Measurements from ENCODE around the gene UQCC2. TPM values are rescaled to one million over a fixed set of nuclear protein-coding genes. Genes with fewer than 3 reads are reported as not detected.

Gene UQCC2
- total RNA-seq, 1 donor from 2014 or later, result 39.6 TPM

- intact Hi-C loops (cut with DNase I), result no loop called here
- DNase-seq (no peak), ATAC-seq (peak; percentile 12 to 69)
- Histone ChIP-seq H3K27ac (no peak overlapping the region), H3K9me3 (no peaks in the 10 kb centered on the region), H3K4me3 (no peak overlapping the region), H3K36me3 (peaks cover 99% of the 10 kb centered on the region), H3K27me3 (ENCODE audit: low read depth) (no peaks in the 10 kb centered on the region), H3K4me1 (peaks cover 5% of the 10 kb centered on the region)
- TF ChIP-seq, protein P1, sequence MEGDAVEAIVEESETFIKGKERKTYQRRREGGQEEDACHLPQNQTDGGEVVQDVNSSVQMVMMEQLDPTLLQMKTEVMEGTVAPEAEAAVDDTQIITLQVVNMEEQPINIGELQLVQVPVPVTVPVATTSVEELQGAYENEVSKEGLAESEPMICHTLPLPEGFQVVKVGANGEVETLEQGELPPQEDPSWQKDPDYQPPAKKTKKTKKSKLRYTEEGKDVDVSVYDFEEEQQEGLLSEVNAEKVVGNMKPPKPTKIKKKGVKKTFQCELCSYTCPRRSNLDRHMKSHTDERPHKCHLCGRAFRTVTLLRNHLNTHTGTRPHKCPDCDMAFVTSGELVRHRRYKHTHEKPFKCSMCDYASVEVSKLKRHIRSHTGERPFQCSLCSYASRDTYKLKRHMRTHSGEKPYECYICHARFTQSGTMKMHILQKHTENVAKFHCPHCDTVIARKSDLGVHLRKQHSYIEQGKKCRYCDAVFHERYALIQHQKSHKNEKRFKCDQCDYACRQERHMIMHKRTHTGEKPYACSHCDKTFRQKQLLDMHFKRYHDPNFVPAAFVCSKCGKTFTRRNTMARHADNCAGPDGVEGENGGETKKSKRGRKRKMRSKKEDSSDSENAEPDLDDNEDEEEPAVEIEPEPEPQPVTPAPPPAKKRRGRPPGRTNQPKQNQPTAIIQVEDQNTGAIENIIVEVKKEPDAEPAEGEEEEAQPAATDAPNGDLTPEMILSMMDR (IDR thresholded peaks at IDR 0.05), result peak; percentile 44
These were observed 38.7 kb downstream of the UQCC2 start for GRCh38 chr6:33672808-33673207.

GRCh38 chr6:33671744-33672072, 39.8 kb downstream of the UQCC2 start:
- ATAC-seq (no peak), DNase-seq (no peak)
- intact Hi-C loops (cut with DNase I), result no loop called here
- Histone ChIP-seq H3K27ac (no peak overlapping the region), H3K4me1 (peaks cover 5% of the 10 kb centered on the region), H3K9me3 (no peaks in the 10 kb centered on the region), H3K27me3 (ENCODE audit: low read depth) (no peaks in the 10 kb centered on the region), H3K4me3 (no peak overlapping the region), H3K36me3 (peaks cover 99% of the 10 kb centered on the region)
- TF ChIP-seq, protein P1 (IDR thresholded peaks at IDR 0.05), result no peak

DNA sequence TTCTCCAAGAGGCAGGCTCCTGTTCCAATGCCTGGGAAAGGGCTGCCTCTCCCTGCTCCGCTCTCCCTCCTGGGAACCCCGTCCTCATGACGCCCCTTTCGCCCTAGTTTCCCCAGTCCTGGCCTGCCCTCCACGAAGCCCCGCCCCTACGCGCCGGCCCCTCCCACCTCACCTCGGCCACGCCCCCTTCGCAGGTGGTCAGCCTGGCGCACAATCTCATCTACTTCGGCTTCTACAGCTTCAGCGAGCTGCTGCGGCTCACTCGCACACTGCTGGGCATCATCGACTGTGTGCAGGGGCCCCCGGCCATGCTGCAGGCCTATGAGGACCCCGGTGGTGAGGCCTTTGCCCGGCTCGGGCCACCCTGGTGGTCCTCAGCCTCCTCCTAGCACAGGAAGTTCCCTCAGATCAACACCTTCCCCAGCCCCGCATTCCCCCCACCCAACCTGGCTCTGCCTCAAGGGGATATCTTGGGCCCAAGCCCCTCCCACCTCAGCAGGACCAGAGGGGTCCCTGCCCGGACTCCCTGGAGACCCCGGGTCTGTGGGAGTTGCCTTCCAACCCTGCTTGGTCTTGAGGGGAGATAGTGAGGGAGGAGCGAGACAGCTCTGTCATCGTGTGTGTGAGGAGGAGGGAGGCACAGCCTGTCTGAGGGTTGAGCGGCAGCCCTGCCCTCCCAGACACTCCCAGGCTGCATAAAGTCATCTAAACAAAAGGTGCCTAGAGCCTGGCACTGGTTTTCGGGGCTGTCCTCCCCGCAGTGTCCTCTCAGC, 40.3 kb downstream of the UQCC2 start:
- TF ChIP-seq, protein P1 (IDR thresholded peaks at IDR 0.05), result no peak
- ATAC-seq (peak in 1 of 2 donors; percentile 6), DNase-seq (no peak)
- peaks cover 5% of the 10 kb centered on the region for H3K4me1 ChIP-seq
- no peak overlapping the region for H3K27ac ChIP-seq
- H3K9me3 ChIP-seq, result no peaks in the 10 kb centered on the region
- intact Hi-C loops (cut with DNase I), result no loop called here
- no peak overlapping the region for H3K4me3 ChIP-seq
- no peaks in the 10 kb centered on the region for H3K27me3 ChIP-seq (ENCODE audit: low read depth)
- peaks cover 99% of the 10 kb centered on the region for H3K36me3 ChIP-seq

GRCh38 chr6:33670086-33670660, 41.3 kb downstream of the UQCC2 start:
- H3K9me3 ChIP-seq, result no peaks in the 10 kb centered on the region
- H3K27me3 ChIP-seq (ENCODE audit: low read depth), result no peaks in the 10 kb centered on the region
- H3K27ac ChIP-seq, result no peak overlapping the region
- H3K4me1 ChIP-seq, result peaks cover 5% of the 10 kb centered on the region
- intact Hi-C loops (cut with DNase I), result no loop called here
- no peak for ATAC-seq
- no peak overlapping the region for H3K4me3 ChIP-seq
- H3K36me3 ChIP-seq, result peaks cover 99% of the 10 kb centered on the region
- TF ChIP-seq, protein P1 (IDR thresholded peaks at IDR 0.05), result no peak
- DNase-seq, result no peak

DNA sequence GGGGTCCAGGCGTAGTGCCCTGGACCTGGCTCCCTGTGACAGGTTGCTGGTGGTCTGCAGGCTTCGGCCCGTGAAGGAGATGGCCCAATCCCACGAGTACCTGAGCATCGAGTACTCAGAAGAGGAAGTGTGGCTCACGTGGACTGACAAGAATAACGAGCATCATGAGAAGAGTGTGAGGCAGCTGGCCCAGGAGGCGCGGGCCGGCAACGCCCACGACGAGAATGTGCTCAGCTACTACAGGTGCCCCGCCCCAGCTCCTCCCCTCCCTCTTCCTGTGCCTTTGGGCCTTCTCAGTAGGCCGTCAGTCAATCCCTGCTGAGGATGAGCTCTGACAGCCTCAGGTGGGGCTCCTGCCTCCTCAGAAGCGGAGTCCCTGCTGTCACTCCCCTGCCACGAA, 42.6 kb downstream of the UQCC2 start:
- Histone ChIP-seq H3K4me1 (peaks cover 5% of the 10 kb centered on the region), H3K36me3 (peaks cover 98% of the 10 kb centered on the region), H3K27me3 (ENCODE audit: low read depth) (no peaks in the 10 kb centered on the region), H3K9me3 (no peaks in the 10 kb centered on the region), H3K27ac (peak overlapping the region; percentile 36), H3K4me3 (no peak overlapping the region)
- DNase-seq (peak; percentile 81), ATAC-seq (peak; percentile 73 to 80)
- intact Hi-C loops (cut with DNase I), result no loop called here
- TF ChIP-seq, protein P1 (IDR thresholded peaks at IDR 0.05), result no peak

Measured in lower lobe of right lung (tissue), 2 donors.